H9 (cell line): ENCODE data around the gene ZMYND11. TPM values are rescaled to one million over a fixed set of nuclear protein-coding genes. Genes with fewer than 3 reads are reported as not detected.

Experiments used
- DNase-seq: peaks from one replicate; pipeline ENCODE4 v3.0.0-alpha.2; 2017
- H2AFZ ChIP-seq: one replicate; pipeline ENCODE4 v1.6.1; 2013; ENCODE audit warnings: mild to moderate bottlenecking, low read length, control low read depth, moderate library complexity
- H2AK5ac ChIP-seq: 2 replicates; pipeline ENCODE4 v1.6.1; 2013; ENCODE audit warnings: low read length, control low read depth, mixed read lengths; ENCODE audit not compliant: insufficient read length
- H2BK120ac ChIP-seq: one replicate; pipeline ENCODE4 v1.6.1; 2013; ENCODE audit warnings: low read depth, mild to moderate bottlenecking, low read length, control low read depth, inconsistent platforms; ENCODE audit not compliant: poor library complexity, severe bottlenecking
- H2BK12ac ChIP-seq: 2 replicates; pipeline ENCODE4 v1.6.1; 2013; ENCODE audit warnings: low read length, control low read depth, mixed read lengths, low read depth; ENCODE audit not compliant: insufficient read length
- H2BK15ac ChIP-seq: 2 replicates; pipeline ENCODE4 v1.6.1; 2013; ENCODE audit warnings: low read depth, low read length, control low read depth
- H2BK20ac ChIP-seq: one replicate; pipeline ENCODE4 v1.6.1; 2013; ENCODE audit warnings: low read depth, mild to moderate bottlenecking, low read length, control low read depth, inconsistent platforms; ENCODE audit not compliant: poor library complexity, severe bottlenecking
- H2BK5ac ChIP-seq: 2 replicates; pipeline ENCODE4 v1.6.1; 2013; ENCODE audit warnings: low read length, control low read depth, mixed read lengths; ENCODE audit not compliant: insufficient read length
- H3K14ac ChIP-seq: 2 replicates; pipeline ENCODE4 v1.6.1; 2013; ENCODE audit warnings: low read length, control low read depth; ENCODE audit not compliant: insufficient read depth
- H3K18ac ChIP-seq: 2 replicates; pipeline ENCODE4 v1.6.1; 2013; ENCODE audit warnings: low read depth, mild to moderate bottlenecking, mixed read lengths, low read length, control low read depth; ENCODE audit not compliant: insufficient read length
- H3K23ac ChIP-seq: 2 replicates; pipeline ENCODE4 v1.6.1; 2013; ENCODE audit warnings: low read length, control low read depth, mixed read lengths, low read depth; ENCODE audit not compliant: insufficient read length
- H3K23me2 ChIP-seq: 2 replicates; pipeline ENCODE4 v1.6.1; 2013; ENCODE audit warnings: low read depth, mild to moderate bottlenecking, mixed read lengths, low read length, control low read depth; ENCODE audit not compliant: insufficient read length, poor library complexity, severe bottlenecking
- H3K27ac ChIP-seq: 2 replicates; pipeline ENCODE4 v1.5.1; 2013; ENCODE audit warnings: low read length, control low read depth, mixed read lengths, low read depth; ENCODE audit not compliant: insufficient read length
- H3K27me3 ChIP-seq: 2 replicates; pipeline ENCODE4 v1.6.1; 2013; ENCODE audit warnings: low read length, control low read depth, inconsistent platforms; ENCODE audit not compliant: insufficient read depth
- H3K4ac ChIP-seq: 2 replicates; pipeline ENCODE4 v1.6.1; 2013; ENCODE audit warnings: low read depth, mild to moderate bottlenecking, control low read depth, inconsistent platforms, low read length, moderate library complexity
- H3K4me1 ChIP-seq: 2 replicates; pipeline ENCODE4 v1.6.1; 2013; ENCODE audit warnings: low read length, control low read depth, inconsistent platforms; ENCODE audit not compliant: insufficient read depth
- H3K4me2 ChIP-seq: 2 replicates; pipeline ENCODE4 v1.6.1; 2013; ENCODE audit warnings: low read length, control low read depth, mixed read lengths; ENCODE audit not compliant: insufficient read length, insufficient read depth
- H3K56ac ChIP-seq: 2 replicates; pipeline ENCODE4 v1.6.1; 2013; ENCODE audit warnings: low read depth, mild to moderate bottlenecking, mixed read lengths, low read length, control low read depth; ENCODE audit not compliant: insufficient read length
- H3K79me1 ChIP-seq: 2 replicates; pipeline ENCODE4 v1.6.1; 2013; ENCODE audit warnings: low read depth, mild to moderate bottlenecking, moderate library complexity, low read length, control low read depth, inconsistent platforms; ENCODE audit not compliant: insufficient read depth, poor library complexity, severe bottlenecking
- H3K79me2 ChIP-seq: 2 replicates; pipeline ENCODE4 v1.6.1; 2013; ENCODE audit warnings: low read length, control low read depth, inconsistent platforms; ENCODE audit not compliant: insufficient read depth
- H3K9ac ChIP-seq: 2 replicates; pipeline ENCODE4 v1.6.1; 2013; ENCODE audit warnings: low read length, control low read depth, mixed read lengths; ENCODE audit not compliant: insufficient read length; ENCODE audit errors: extremely low read depth
- H3K9me3 ChIP-seq: one replicate; pipeline ENCODE4 v1.6.1; 2013; ENCODE audit warnings: low read depth, low read length, inconsistent platforms; ENCODE audit not compliant: control insufficient read depth
- H3T11ph ChIP-seq: one replicate; pipeline ENCODE4 v1.6.1; 2013; ENCODE audit warnings: mild to moderate bottlenecking, low read length, control low read depth, inconsistent platforms
- H4K20me1 ChIP-seq: one replicate; pipeline ENCODE4 v1.6.1; 2013; ENCODE audit not compliant: control insufficient read depth, insufficient read length, insufficient read depth
- H4K5ac ChIP-seq: 2 replicates; pipeline ENCODE4 v1.6.1; 2013; ENCODE audit warnings: low read depth, mild to moderate bottlenecking, mixed read lengths, low read length, control low read depth; ENCODE audit not compliant: insufficient read length
- H4K8ac ChIP-seq: replicated peaks from 2 replicates; pipeline ENCODE4 v1.6.1; 2013; ENCODE audit warnings: low read length, control low read depth, mixed read lengths, low read depth; ENCODE audit not compliant: insufficient read length
- H4K91ac ChIP-seq: 2 replicates; pipeline ENCODE4 v1.6.1; 2013; ENCODE audit warnings: low read depth, mild to moderate bottlenecking, moderate library complexity, mixed read lengths, low read length, control low read depth; ENCODE audit not compliant: insufficient read length
- H3K27ac Mint-ChIP-seq, 3 experiments: 2 replicates in 2 of 3; 3 replicates in 1 of 3; pipeline ENCODE4 v1.8.0; 2020 to 2021; ENCODE audit warnings: mixed read lengths in 3 of 3, mild to moderate bottlenecking in 1 of 3, moderate library complexity in 1 of 3
- H3K27me3 Mint-ChIP-seq: 2 replicates; pipeline ENCODE4 v1.8.0; 2021; ENCODE audit warnings: low read depth, mild to moderate bottlenecking, moderate library complexity, mixed read lengths
- H3K36me3 Mint-ChIP-seq, 3 experiments: 2 replicates in 2 of 3; 3 replicates in 1 of 3; pipeline ENCODE4 v1.8.0; 2020 to 2021; ENCODE audit warnings: low read depth in 3 of 3, mixed read lengths in 3 of 3; ENCODE audit not compliant: insufficient read depth in 1 of 3
- H3K4me1 Mint-ChIP-seq, 2 experiments: 2 replicates each; pipeline ENCODE4 v1.8.0; 2020; ENCODE audit warnings: mixed read lengths in 2 of 2
- H3K4me3 Mint-ChIP-seq, 2 experiments: 2 replicates in 1 of 2; 3 replicates in 1 of 2; pipeline ENCODE4 v1.8.0; 2020 to 2021; ENCODE audit warnings: mild to moderate bottlenecking in 2 of 2, mixed read lengths in 2 of 2, moderate library complexity in 1 of 2
- H3K9me3 Mint-ChIP-seq, 2 experiments: 2 replicates in 1 of 2; 3 replicates in 1 of 2; pipeline ENCODE4 v1.8.0; 2020; ENCODE audit warnings: mild to moderate bottlenecking in 2 of 2, mixed read lengths in 2 of 2, moderate library complexity in 1 of 2
- WGBS: extraction: QIAGEN DNeasy Blood & Tissue Kit; methylation state at CpG from one replicate; pipeline ENCODE4 v1.1.7; 2013; ENCODE audit warnings: missing lambda C conversion rate, low lambda C conversion rate, mixed read lengths; ENCODE audit not compliant: insufficient read length; ENCODE audit errors: extremely low coverage; 5-methylcytosine and 5-hydroxymethylcytosine counted together
- total RNA-seq: library from RNA; stranded (reverse); gene quantifications from 2 replicates; pipeline ENCODE4 v1.2.1, GENCODE V29; 2021
- TF ChIP-seq, protein P1 (sequence below): fragments of 200-600 bp; sonication (generic); conservative IDR thresholded peaks from 3 replicates; pipeline ENCODE4 v1.8.0; 2021; ENCODE audit warnings: antibody characterized with exemption, mild to moderate bottlenecking

The ZMYND11 gene
- total RNA-seq, 1 experiment from 2014 or later, result 33.7 TPM

GRCh38 chr10:289581-289980 is 154.3 kb downstream of the ZMYND11 start:
- H4K5ac ChIP-seq, result no peak overlapping the region
- no peak overlapping the region for H3K4me2 ChIP-seq
- WGBS, result no CpG with 5 or more reads among the region's 9 CpGs
- H3K79me2 ChIP-seq, result no peaks in the 10 kb centered on the region
- H3K4me1 ChIP-seq, result no peaks in the 10 kb centered on the region
- H3K9ac ChIP-seq, result no peak overlapping the region
- Mint-ChIP-seq H3K27me3 (no peaks in the 10 kb centered on the region), H3K27ac (no peak overlapping the region), H3K4me3 (no peak overlapping the region), H3K36me3 (peaks cover 3 to 14% (median 3%) of the 10 kb centered on the region in 3 experiments; a peak in 5 of 7 replicates), H3K4me1 (peaks cover 4 to 13% of the 10 kb centered on the region in 2 experiments), H3K9me3 (no peaks in the 10 kb centered on the region)
- no peak overlapping the region for H3K56ac ChIP-seq
- TF ChIP-seq, protein P1, sequence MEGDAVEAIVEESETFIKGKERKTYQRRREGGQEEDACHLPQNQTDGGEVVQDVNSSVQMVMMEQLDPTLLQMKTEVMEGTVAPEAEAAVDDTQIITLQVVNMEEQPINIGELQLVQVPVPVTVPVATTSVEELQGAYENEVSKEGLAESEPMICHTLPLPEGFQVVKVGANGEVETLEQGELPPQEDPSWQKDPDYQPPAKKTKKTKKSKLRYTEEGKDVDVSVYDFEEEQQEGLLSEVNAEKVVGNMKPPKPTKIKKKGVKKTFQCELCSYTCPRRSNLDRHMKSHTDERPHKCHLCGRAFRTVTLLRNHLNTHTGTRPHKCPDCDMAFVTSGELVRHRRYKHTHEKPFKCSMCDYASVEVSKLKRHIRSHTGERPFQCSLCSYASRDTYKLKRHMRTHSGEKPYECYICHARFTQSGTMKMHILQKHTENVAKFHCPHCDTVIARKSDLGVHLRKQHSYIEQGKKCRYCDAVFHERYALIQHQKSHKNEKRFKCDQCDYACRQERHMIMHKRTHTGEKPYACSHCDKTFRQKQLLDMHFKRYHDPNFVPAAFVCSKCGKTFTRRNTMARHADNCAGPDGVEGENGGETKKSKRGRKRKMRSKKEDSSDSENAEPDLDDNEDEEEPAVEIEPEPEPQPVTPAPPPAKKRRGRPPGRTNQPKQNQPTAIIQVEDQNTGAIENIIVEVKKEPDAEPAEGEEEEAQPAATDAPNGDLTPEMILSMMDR, result no peak
- no peak overlapping the region for H2BK5ac ChIP-seq
- H3K23me2 ChIP-seq, result no peaks in the 10 kb centered on the region
- no peaks in the 10 kb centered on the region for H3K27me3 ChIP-seq
- no peak overlapping the region for H4K8ac ChIP-seq
- no peak overlapping the region for H2BK12ac ChIP-seq
- no peak overlapping the region for H3K23ac ChIP-seq
- H3K9me3 ChIP-seq, result no peaks in the 10 kb centered on the region
- no peak overlapping the region for H3K18ac ChIP-seq
- no peak overlapping the region for H3K27ac ChIP-seq
- no peaks in the 10 kb centered on the region for H3K79me1 ChIP-seq
- H4K20me1 ChIP-seq, result no peaks in the 10 kb centered on the region
- H2BK120ac ChIP-seq, result no peak overlapping the region
- no peak overlapping the region for H2AK5ac ChIP-seq
- no peak for DNase-seq
- no peak overlapping the region for H3T11ph ChIP-seq
- no peak overlapping the region for H4K91ac ChIP-seq
- no peak overlapping the region for H2BK20ac ChIP-seq
- H2BK15ac ChIP-seq, result no peak overlapping the region
- H2AFZ ChIP-seq, result no peak overlapping the region
- no peak overlapping the region for H3K4ac ChIP-seq
- no peak overlapping the region for H3K14ac ChIP-seq
